Gastroesophageal sphincter (tissue), 4 donors: ENCODE measurements around the gene CYBA. TPM values are rescaled to one million over a fixed set of nuclear protein-coding genes. Genes with fewer than 3 reads are reported as not detected.

Source experiments
- ATAC-seq: fragments of 150-250 bp; one replicate; pipeline ENCODE4 v1.9.1; 2016; ENCODE audit warnings: mild to moderate bottlenecking, moderate library complexity
- H3K27ac ChIP-seq, 4 donors: fragments of 200-600 bp; sonication (generic) in 3 of 4; 1 replicate in 3 of 4; 2 replicates in 1 of 4; pipeline ENCODE4 v1.5.1; 2016 to 2019
- H3K27me3 ChIP-seq: fragments of 200-600 bp; sonication (generic); one replicate; pipeline ENCODE4 v1.5.1; 2019
- H3K36me3 ChIP-seq, 2 donors: fragments of 200-600 bp; sonication (generic); one replicate each; pipeline ENCODE4 v1.5.1; 2019; ENCODE audit warnings: control low read depth in 1 of 2
- H3K4me1 ChIP-seq, 3 donors: fragments of 200-600 bp; sonication (generic); 1 replicate in 2 of 3; 2 replicates in 1 of 3; pipeline ENCODE4 v1.5.1; 2016 to 2019; ENCODE audit warnings: control low read depth in 2 of 3
- H3K4me3 ChIP-seq, 2 donors: fragments of 200-600 bp; sonication (generic); one replicate each; pipeline ENCODE4 v1.5.1; 2019; ENCODE audit warnings: mild to moderate bottlenecking in 1 of 2, moderate library complexity in 1 of 2
- H3K9me3 ChIP-seq, 3 donors: fragments of 200-600 bp; sonication (generic); one replicate each; pipeline ENCODE4 v1.5.1; 2017 to 2019; ENCODE audit warnings: control low read depth in 2 of 3
- CTCF ChIP-seq, 4 experiments: fragments of 200-600 bp in 2 of 4; fragments of 450-650 bp in 2 of 4; sonication (generic) in 1 of 4; IDR thresholded peaks; one replicate each; pipeline ENCODE4 v1.5.1; 2017 to 2019; ENCODE audit warnings: antibody characterized with exemption in 4 of 4, mild to moderate bottlenecking in 2 of 4, moderate library complexity in 2 of 4
- EP300 ChIP-seq: sonication (generic); formaldehyde crosslinking; IDR thresholded peaks from one replicate; pipeline ENCODE4 v1.6.1; 2017; ENCODE audit warnings: antibody characterized with exemption, mild to moderate bottlenecking
- POLR2A ChIP-seq, 2 donors: fragments of 450-650 bp; IDR thresholded peaks; one replicate each; pipeline ENCODE4 v1.6.1; 2017; ENCODE audit warnings: antibody characterized with exemption in 2 of 2, mild to moderate bottlenecking in 2 of 2, moderate library complexity in 1 of 2
- POLR2AphosphoS5 ChIP-seq: sonication (generic); formaldehyde crosslinking; IDR thresholded peaks from one replicate; pipeline ENCODE4 v1.6.1; 2017; ENCODE audit warnings: antibody characterized with exemption
- WGBS, 2 donors: methylation state at CpG; one replicate each; pipeline ENCODE4 v1.1.5; 2018; ENCODE audit warnings: low coverage in 1 of 2; 5-methylcytosine and 5-hydroxymethylcytosine counted together
- total RNA-seq, 4 donors: library from RNA; depleted of rRNA; stranded (reverse); fragments of >200 nt; gene quantifications; one replicate each; pipeline ENCODE4 v1.1.0, GENCODE V29; 2016

CYBA gene
- total RNA-seq, 4 donors from 2014 or later = 19.9 to 135 (median 79.1) TPM

GRCh38 chr16:88656291-88656980 is 5.6 kb upstream of the CYBA start:
- no CpG with 5 or more reads among the region's 25 CpGs for WGBS, 2 donors
- H3K4me1 ChIP-seq = peaks cover 0 to 11% (median 3%) of the 10 kb centered on the region in 3 donors
- H3K4me3 ChIP-seq = no peak overlapping the region
- ATAC-seq = no peak
- H3K27ac ChIP-seq = no peak overlapping the region
- peaks cover 0 to 72% of the 10 kb centered on the region in 2 donors for H3K36me3 ChIP-seq
- peaks cover 17% of the 10 kb centered on the region for H3K27me3 ChIP-seq
- no peak for TF ChIP-seq CTCF (IDR thresholded peaks at IDR 0.05)
- no peak for TF ChIP-seq EP300
- no peak for TF ChIP-seq POLR2AphosphoS5
- TF ChIP-seq POLR2A (IDR thresholded peaks at IDR 0.05) = no peak
- H3K9me3 ChIP-seq = no peaks in the 10 kb centered on the region

DNA sequence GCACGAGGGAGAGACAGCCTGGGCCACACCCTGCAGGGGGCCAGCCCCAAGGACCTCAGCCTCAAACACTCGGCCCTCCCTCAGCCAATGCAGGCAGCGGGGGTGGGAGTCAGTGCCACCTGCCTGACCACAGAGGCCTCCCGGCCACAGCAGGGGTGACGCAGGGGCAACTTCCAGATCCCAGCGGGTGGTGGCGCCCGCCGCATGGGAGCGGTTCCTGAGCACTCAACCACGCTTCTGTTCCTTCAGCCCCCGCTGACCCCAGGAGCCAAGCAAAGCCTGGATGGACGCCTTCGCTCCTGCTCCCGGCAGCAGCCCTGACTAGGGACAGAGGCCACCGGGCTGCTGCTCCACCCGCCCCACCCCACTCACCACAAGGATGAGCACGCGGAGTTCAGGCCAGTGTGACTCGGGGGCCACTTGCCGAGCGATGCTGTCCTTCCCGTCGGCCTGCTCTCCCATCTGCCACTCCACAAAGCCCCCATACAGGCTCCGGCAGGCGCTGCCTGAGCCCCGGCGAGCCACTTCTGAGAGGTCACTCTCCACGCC is 5.0 kb upstream of the CYBA start:
- H3K4me3 ChIP-seq = no peak overlapping the region
- 80% methylated on average over 7 of the region's 29 CpGs; no CpG with 5 or more reads in 1 of the 2 donors for WGBS, 2 donors
- TF ChIP-seq CTCF (IDR thresholded peaks at IDR 0.05) = no peak
- TF ChIP-seq POLR2AphosphoS5 = no peak
- TF ChIP-seq EP300 = no peak
- no peak for TF ChIP-seq POLR2A (IDR thresholded peaks at IDR 0.05)
- ATAC-seq = no peak
- H3K9me3 ChIP-seq = no peaks in the 10 kb centered on the region
- peaks cover 0 to 12% (median 9%) of the 10 kb centered on the region in 3 donors for H3K4me1 ChIP-seq
- H3K27me3 ChIP-seq = peaks cover 23% of the 10 kb centered on the region
- no peak overlapping the region for H3K27ac ChIP-seq
- H3K36me3 ChIP-seq = peaks cover 0 to 72% of the 10 kb centered on the region in 2 donors

- Histone ChIP-seq H3K27me3 (peaks cover 29% of the 10 kb centered on the region), H3K27ac (no peak overlapping the region), H3K4me3 (no peak overlapping the region), H3K4me1 (peaks cover 0 to 18% (median 9%) of the 10 kb centered on the region in 3 donors), H3K36me3 (peaks cover 0 to 72% of the 10 kb centered on the region in 2 donors), H3K9me3 (no peaks in the 10 kb centered on the region)
- no peak for ATAC-seq
- WGBS, 2 donors = 94% methylated on average over 31 of the region's 50 CpGs; no CpG with 5 or more reads in 1 of the 2 donors
- no peak for TF ChIP-seq CTCF (IDR thresholded peaks at IDR 0.05)
- TF ChIP-seq POLR2AphosphoS5 = no peak
These were observed 4.3 kb upstream of the CYBA start for GRCh38 chr16:88655053-88655732.

GRCh38 chr16:88654363-88655052 is 3.7 kb upstream of the CYBA start:
- H3K4me3 ChIP-seq = no peak overlapping the region
- no peak for TF ChIP-seq EP300
- TF ChIP-seq POLR2AphosphoS5 = no peak
- TF ChIP-seq POLR2A (IDR thresholded peaks at IDR 0.05) = no peak
- no peak for TF ChIP-seq CTCF (IDR thresholded peaks at IDR 0.05)
- no peak overlapping the region for H3K27ac ChIP-seq
- peaks cover 0 to 25% (median 9%) of the 10 kb centered on the region in 3 donors for H3K4me1 ChIP-seq
- 88 to 95% methylated on average over 4 to 17 of the region's 28 CpGs for WGBS, 2 donors
- ATAC-seq = no peak
- H3K36me3 ChIP-seq = peaks cover 0 to 72% of the 10 kb centered on the region in 2 donors
- H3K27me3 ChIP-seq = peaks cover 29% of the 10 kb centered on the region
- no peaks in the 10 kb centered on the region for H3K9me3 ChIP-seq
